Measurements from ENCODE around the gene ARV1. TPM values are rescaled to one million over a fixed set of nuclear protein-coding genes. Genes with fewer than 3 reads are reported as not detected.
A peak's percentile ranks its signal among the peaks of the same experiment; 100 is the strongest.

The ARV1 gene
- total and polyA plus RNA-seq, 2 of the 13 experiments (the other 11 are each of a cell fraction or from before 2014, with no cell fraction given): 13.0 to 15.2 TPM

- TF ChIP-seq ZNF350 (CRISPR knock-in tag; IDR thresholded peaks at IDR 0.05; ENCODE audit: borderline replicate concordance, low read depth): peak; percentile 87; the same call in 1 of the 2 replicates
- no peak for TF ChIP-seq PBX3 (CRISPR knock-in tag; IDR thresholded peaks at IDR 0.05; ENCODE audit: borderline replicate concordance)
- peak; percentile 85; the same call in 1 of the 2 replicates for TF ChIP-seq KAT7 (CRISPR knock-in tag; IDR thresholded peaks at IDR 0.05; ENCODE audit: borderline replicate concordance)
- TF ChIP-seq ZNF746 (CRISPR knock-in tag; IDR thresholded peaks at IDR 0.05): peak; percentile 42; the same call in 1 of the 2 replicates
- peak; percentile 73 for TF ChIP-seq ZNF317 (CRISPR knock-in tag; IDR thresholded peaks at IDR 0.05)
- TF ChIP-seq MAF1 (CRISPR knock-in tag; IDR thresholded peaks at IDR 0.05; ENCODE audit: borderline replicate concordance): no peak
- TF ChIP-seq HES4 (CRISPR knock-in tag; IDR thresholded peaks at IDR 0.05; ENCODE audit: borderline replicate concordance): no peak
- TF ChIP-seq ZNF543 (CRISPR knock-in tag; IDR thresholded peaks at IDR 0.05): peak; percentile 36; the same call in 1 of the 2 replicates
- no peak for TF ChIP-seq ZNF674 (CRISPR knock-in tag; IDR thresholded peaks at IDR 0.05; ENCODE audit: low read depth)
- peak; percentile 33; the same call in 1 of the 2 replicates for TF ChIP-seq ZNF431 (CRISPR knock-in tag; IDR thresholded peaks at IDR 0.05; ENCODE audit: borderline replicate concordance, low read depth)
- TF ChIP-seq ZBTB38 (CRISPR knock-in tag; IDR thresholded peaks at IDR 0.05): peak; percentile 55; the same call in 1 of the 2 replicates
- no peak for TF ChIP-seq POLR2AphosphoS2 (IDR thresholded peaks at IDR 0.05; ENCODE audit: low read depth, low read length)
- no peak for TF ChIP-seq HMG20B (CRISPR knock-in tag; conservative IDR thresholded peaks at IDR 0.05)
- no peak for TF ChIP-seq JDP2 (CRISPR knock-in tag; IDR thresholded peaks at IDR 0.05; ENCODE audit: borderline replicate concordance)
- 0 out of 2 replicates have a peak, but pooled peaks have one; percentile 73 for TF ChIP-seq ZNF333 (CRISPR knock-in tag; IDR thresholded peaks at IDR 0.05; ENCODE audit: borderline replicate concordance)
- TF ChIP-seq ZSCAN5A (CRISPR knock-in tag; IDR thresholded peaks at IDR 0.05; ENCODE audit: borderline replicate concordance): peak; percentile 53; the same call in 1 of the 2 replicates
- TF ChIP-seq MAZ (IDR thresholded peaks at IDR 0.05; ENCODE audit: borderline replicate concordance, low read depth, low read length): 0 out of 2 replicates have a peak, but pooled peaks have one; percentile 8
- peak; percentile 56; the same call in 1 of the 2 replicates for TF ChIP-seq MAZ (CRISPR knock-in tag; IDR thresholded peaks at IDR 0.05; ENCODE audit: low read depth)
- TF ChIP-seq ZIK1 (CRISPR knock-in tag; IDR thresholded peaks at IDR 0.05; ENCODE audit: borderline replicate concordance, low read depth): 0 out of 2 replicates have a peak, but pooled peaks have one; percentile 59
- TF ChIP-seq ZNF788 (CRISPR knock-in tag; IDR thresholded peaks at IDR 0.05; ENCODE audit: borderline replicate concordance): peak; percentile 91
- peak; percentile 67; the same call in 1 of the 2 replicates for TF ChIP-seq RXRA (CRISPR knock-in tag; IDR thresholded peaks at IDR 0.05)
- peak; percentile 69 for TF ChIP-seq ZNF331 (CRISPR knock-in tag; IDR thresholded peaks at IDR 0.05)
- TF ChIP-seq ZNF513 (CRISPR knock-in tag; conservative IDR thresholded peaks at IDR 0.05): 0 out of 2 replicates have a peak, but pooled peaks have one; percentile 13
- TF ChIP-seq RBAK (CRISPR knock-in tag; IDR thresholded peaks at IDR 0.05): no peak
Measured at GRCh38 chr1:230978491-230979388, at the start of gene ARV1, which contains the start of gene TTC13 (continued).

Data from HepG2 (cell line).